Amniotic epithelial cell (primary cell): ENCODE measurements around the gene KIR2DL1.
"Not testable (repeated sequence)": the region's sequence is repeated elsewhere in the genome, so short reads cannot be mapped to it uniquely, and the experiment has no call there.

Source experiments
- DNase-seq: peaks from one replicate; pipeline ENCODE4 v3.0.0-alpha.2; 2010; ENCODE audit warnings: low read depth

Gene KIR2DL1

GRCh38 chr19:54771018-54771960 lies 1.7 kb downstream of the KIR2DL1 start:
- not testable (repeated sequence) for DNase-seq

DNA sequence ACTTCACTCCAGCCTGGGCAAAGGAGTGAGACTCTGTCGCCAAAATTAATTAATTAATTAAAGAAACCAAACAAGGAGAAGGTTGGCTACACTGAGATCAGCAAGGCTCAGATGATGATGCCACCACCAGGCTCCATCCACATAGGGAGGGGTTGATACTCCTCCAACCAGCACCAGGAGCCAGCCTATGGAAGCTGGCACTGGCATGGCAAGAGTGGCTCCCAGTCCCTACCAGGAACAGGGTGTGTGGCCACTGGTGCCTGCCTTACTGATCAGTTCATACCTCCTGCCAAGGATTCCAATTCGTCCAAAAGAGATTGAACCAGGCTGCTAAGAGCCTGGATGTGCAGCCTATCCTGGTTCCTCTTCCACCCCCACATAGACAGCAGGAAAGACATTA lies 3.1 kb downstream of the KIR2DL1 start:
- DNase-seq = not testable (repeated sequence)

DNA sequence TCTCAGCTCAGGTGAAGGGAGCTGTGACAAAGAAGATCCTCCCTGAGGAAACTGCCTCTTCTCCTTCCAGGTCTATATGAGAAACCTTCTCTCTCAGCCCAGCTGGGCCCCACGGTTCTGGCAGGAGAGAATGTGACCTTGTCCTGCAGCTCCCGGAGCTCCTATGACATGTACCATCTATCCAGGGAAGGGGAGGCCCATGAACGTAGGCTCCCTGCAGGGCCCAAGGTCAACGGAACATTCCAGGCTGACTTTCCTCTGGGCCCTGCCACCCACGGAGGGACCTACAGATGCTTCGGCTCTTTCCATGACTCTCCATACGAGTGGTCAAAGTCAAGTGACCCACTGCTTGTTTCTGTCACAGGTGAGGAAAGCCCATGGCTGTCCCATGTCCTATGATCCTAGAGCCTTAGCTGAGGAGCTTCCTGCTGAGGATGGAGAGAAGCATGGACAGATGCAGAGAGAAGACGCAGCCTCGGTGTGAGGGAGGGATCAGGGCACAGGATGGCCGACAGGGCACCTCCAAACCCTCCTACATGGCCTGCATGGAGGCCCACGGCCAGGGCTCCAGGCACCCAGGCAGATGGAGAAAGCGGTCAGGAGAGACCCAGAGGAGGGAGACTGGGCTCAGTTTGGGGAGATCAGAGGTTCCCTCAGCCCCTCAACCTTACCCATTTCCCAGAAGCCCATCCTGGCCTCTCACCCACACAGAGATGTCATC lies 5.7 kb downstream of the KIR2DL1 start:
- not testable (repeated sequence) for DNase-seq

- DNase-seq = not testable (repeated sequence)
Observed at GRCh38 chr19:54775830-54776229, 6.2 kb downstream of the KIR2DL1 start.

GRCh38 chr19:54777851-54778250 lies 8.3 kb downstream of the KIR2DL1 start:
- not testable (repeated sequence) for DNase-seq

DNA sequence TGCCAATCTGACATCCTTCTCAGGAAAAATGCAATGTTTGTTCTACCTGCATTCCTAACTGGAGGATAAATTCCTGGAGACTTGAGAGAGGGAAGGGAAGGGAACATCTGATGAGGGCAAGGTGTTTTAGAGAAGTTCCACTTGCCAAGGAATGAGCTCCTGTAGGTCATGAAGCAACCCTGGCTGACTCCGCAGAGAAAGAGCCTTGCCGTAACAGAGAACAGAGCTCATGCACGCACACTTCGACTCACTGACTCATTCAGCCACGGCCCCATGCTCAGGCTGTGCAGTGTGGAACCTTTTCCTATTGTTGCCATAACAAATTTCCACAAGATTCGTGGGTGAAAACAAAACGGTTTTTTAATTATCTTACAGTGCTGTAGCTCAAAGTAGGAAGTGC lies 9.3 kb downstream of the KIR2DL1 start:
- not testable (repeated sequence) for DNase-seq

- not testable (repeated sequence) for DNase-seq
Observed at GRCh38 chr19:54782916-54783315, 13.3 kb downstream of the KIR2DL1 start.

GRCh38 chr19:54786091-54786723 lies 16.6 kb downstream of the KIR2DL1 start:
- DNase-seq = not testable (repeated sequence)

GRCh38 chr19:54788154-54788553 lies 18.6 kb downstream of the KIR2DL1 start:
- not testable (repeated sequence) for DNase-seq

DNA sequence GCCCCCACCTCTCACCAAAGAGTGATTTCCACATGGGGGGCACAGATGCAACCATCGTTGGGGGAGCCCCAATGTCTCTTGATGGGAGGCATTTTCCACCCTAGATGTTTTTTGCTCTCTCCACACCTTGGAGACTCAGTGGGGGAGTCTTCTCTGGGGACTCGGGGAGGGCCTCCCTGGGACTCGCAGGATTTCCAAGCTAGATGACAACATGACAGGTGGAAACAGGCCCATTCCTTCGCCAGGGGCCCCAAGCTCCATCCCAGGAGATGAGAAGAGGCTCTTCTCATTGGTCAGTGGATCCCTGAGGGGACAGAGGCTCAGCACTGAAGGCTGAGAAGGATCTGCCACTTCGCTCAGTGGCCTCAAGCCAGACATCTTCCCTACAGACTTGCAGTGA lies 21.1 kb downstream of the KIR2DL1 start:
- DNase-seq = no peak

DNA sequence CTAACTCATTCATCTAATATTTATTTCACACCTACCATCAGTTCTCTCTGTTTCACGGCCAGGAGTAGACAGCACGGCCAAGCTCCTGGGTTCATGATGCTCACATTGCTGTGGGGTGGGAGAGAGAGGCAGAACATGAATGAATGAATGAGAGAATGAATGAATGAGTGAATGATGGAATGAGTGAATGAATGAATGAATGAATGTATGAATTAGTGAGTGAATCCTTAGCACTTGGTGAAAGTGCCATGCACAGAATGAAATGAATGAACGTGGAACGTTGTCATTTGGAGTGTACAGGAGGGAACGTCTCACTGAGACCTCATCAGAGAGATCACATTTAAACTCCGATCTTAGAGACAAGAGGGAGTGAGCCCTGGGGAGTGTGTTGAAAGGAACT lies 21.9 kb downstream of the KIR2DL1 start:
- DNase-seq = no peak

DNA sequence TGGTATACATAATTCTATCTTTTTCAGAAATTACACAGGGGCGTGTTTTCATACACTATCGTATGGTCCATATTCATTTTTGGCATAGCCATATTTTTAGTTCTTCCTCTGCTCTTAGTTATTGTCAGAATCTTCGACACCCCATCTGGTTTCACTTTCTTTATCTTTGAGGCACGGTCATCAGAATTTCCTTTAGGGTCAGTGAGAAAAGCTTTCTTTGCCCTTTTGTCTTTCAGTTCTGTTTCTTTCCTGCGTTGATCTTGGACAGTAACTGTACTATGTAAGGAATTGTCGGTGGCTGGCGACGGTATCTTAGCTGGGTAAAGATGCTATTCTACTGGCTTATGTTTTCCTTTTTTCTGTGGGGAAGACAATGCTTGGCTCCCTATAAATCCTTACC lies 23.2 kb downstream of the KIR2DL1 start:
- no peak for DNase-seq

- no peak for DNase-seq
Observed at GRCh38 chr19:54795758-54796157, 26.2 kb downstream of the KIR2DL1 start.

DNA sequence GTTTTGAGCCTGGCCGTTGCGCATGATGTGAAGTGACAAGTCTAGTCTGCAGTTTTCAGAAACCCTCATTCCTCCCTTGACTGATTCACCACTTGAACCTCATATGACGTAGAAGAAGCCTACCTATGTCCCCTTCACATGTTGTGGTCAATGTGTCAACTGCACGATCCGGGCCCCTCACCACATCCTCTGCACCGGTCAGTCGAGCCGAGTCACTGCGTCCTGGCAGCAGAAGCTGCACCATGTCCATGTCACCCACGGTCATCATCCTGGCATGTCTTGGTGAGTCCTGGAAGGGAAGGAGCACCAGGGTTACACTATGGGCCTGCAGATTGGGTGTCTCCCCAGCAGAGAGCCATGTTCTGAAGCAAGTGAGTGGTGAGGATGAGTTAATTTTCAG lies 33.8 kb downstream of the KIR2DL1 start, which contains the start of gene KIR2DL4:
KIR2DL4 (plus strand) TSS at position 201 of the 400 bp plus-strand sequence; CDS start at position 243, 42 bp downstream.
- DNase-seq = no peak

- no peak for DNase-seq
Observed at GRCh38 chr19:54804101-54804500, 34.5 kb downstream of the KIR2DL1 start.

DNA sequence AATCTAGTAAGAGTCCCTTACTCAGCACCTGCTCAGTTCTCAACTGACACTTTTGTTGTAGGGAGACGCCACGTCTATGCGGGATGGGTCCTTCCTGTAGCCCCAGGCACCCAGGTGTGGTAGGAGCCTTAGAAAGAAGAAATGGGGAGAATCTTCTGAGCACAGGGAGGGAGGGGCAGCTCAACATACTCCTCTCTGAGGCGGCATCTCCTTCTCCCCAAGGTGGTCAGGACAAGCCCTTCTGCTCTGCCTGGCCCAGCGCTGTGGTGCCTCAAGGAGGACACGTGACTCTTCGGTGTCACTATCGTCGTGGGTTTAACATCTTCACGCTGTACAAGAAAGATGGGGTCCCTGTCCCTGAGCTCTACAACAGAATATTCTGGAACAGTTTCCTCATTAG lies 35.0 kb downstream of the KIR2DL1 start:
- no peak for DNase-seq

- DNase-seq = no peak
Observed at GRCh38 chr19:54805665-54806515, 36.3 kb downstream of the KIR2DL1 start.

DNA sequence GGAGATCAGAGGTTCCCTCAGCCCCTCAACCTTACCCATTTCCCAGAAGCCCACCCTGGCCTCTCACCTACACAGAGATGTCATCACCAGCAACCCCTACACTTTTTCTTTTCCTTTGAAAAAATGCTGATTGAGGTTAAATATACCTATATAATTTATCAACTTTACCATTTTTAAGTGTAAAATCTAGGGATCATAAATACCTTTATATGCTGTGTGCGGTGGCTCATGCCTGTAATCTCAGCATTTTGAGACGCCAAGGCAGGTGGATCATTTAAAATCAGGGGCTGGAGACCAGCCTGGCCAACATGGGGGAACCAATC lies 36.9 kb downstream of the KIR2DL1 start:
- DNase-seq = no peak

DNA sequence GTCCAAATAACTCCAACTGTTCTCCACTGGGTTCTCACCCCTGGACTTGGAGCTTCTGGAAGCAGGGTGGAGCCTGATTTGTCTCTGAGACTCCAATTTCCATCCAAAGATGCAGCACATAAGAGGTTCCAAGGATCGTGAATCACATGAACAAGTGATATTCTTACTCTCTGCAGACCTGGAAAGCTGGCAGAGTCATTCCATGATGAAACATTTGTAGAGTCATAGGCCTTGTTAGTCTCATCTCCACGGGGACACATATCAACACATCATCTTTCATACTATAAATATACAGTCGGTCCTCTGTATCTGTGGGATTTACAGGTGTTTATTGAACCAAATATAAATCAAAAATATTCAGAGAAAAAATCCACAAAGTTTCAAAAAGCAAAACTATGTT lies 45.0 kb downstream of the KIR2DL1 start:
- not testable (repeated sequence) for DNase-seq

DNA sequence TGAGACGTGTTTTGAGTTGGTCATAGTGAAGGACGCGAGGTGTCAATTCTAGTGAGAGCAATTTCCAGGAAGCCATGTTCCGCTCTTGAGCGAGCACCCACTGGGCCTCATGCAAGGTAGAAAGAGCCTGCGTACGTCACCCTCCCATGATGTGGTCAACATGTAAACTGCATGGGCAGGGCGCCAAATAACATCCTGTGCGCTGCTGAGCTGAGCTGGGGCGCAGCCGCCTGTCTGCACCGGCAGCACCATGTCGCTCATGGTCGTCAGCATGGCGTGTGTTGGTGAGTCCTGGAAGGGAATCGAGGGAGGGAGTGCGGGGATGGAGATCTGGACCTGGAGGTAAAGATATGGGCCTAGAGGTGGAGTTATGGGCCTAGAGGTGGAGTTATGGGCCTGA lies 46.7 kb downstream of the KIR2DL1 start, which contains the start of gene KIR3DL1:
KIR3DL1 (plus strand) TSS at position 218 of the 400 bp plus-strand sequence.
- DNase-seq = not testable (repeated sequence)
